Parathyroid adenoma (tissue), 2 donors: ENCODE results near the gene BBS7.
A peak's percentile ranks its signal among the peaks of the same experiment; 100 is the strongest.

ENCODE experiments used
- H2AFZ ChIP-seq: fragments of 300-600 bp; sonication (generic); one replicate; pipeline ENCODE4 v1.7.0; 2017; ENCODE audit warnings: antibody characterized with exemption, mild to moderate bottlenecking
- H3K27ac ChIP-seq: fragments of 300-600 bp; sonication (generic); one replicate; pipeline ENCODE4 v1.7.0; 2017
- H3K27me3 ChIP-seq: fragments of 300-600 bp; sonication (generic); one replicate; pipeline ENCODE4 v1.7.0; 2017; ENCODE audit warnings: low read length; ENCODE audit not compliant: control insufficient read depth, insufficient read depth
- H3K36me3 ChIP-seq: fragments of 300-600 bp; sonication (generic); one replicate; pipeline ENCODE4 v1.7.0; 2017; ENCODE audit warnings: low read length; ENCODE audit not compliant: control insufficient read depth, insufficient read depth
- H3K4me1 ChIP-seq: fragments of 300-600 bp; sonication (generic); one replicate; pipeline ENCODE4 v1.7.0; 2017; ENCODE audit warnings: control low read depth
- H3K4me2 ChIP-seq: fragments of 300-600 bp; sonication (generic); one replicate; pipeline ENCODE4 v1.7.0; 2017; ENCODE audit warnings: low read length
- H3K4me3 ChIP-seq: fragments of 300-600 bp; sonication (generic); one replicate; pipeline ENCODE4 v1.7.0; 2017; ENCODE audit warnings: low read depth, low read length
- H3K79me2 ChIP-seq: fragments of 300-600 bp; sonication (generic); one replicate; pipeline ENCODE4 v1.7.0; 2017; ENCODE audit warnings: control low read depth
- H3K9ac ChIP-seq: fragments of 300-600 bp; sonication (generic); one replicate; pipeline ENCODE4 v1.7.0; 2017; ENCODE audit warnings: mild to moderate bottlenecking
- H3K9me3 ChIP-seq: fragments of 300-600 bp; sonication (generic); one replicate; pipeline ENCODE4 v1.7.0; 2017; ENCODE audit warnings: low read length; ENCODE audit not compliant: control insufficient read depth
- CTCF ChIP-seq: fragments of 300-600 bp; sonication (generic); IDR thresholded peaks from one replicate; pipeline ENCODE4 v1.7.0; 2017; ENCODE audit warnings: antibody characterized with exemption, mild to moderate bottlenecking
- donor health status: primary hyperparathyroidism.

The BBS7 gene

GRCh38 chr4:121799867-121800501, 70.3 kb downstream of the BBS7 start:
- Histone ChIP-seq H3K36me3 (no peaks in the 10 kb centered on the region), H3K27ac (no peak overlapping the region), H3K4me2 (no peak overlapping the region), H3K4me1 (peaks cover 2% of the 10 kb centered on the region), H3K4me3 (no peak overlapping the region), H3K27me3 (no peaks in the 10 kb centered on the region), H2AFZ (peak overlapping the region; percentile 38), H3K9ac (no peak overlapping the region), H3K9me3 (no peaks in the 10 kb centered on the region), H3K79me2 (no peaks in the 10 kb centered on the region)
- TF ChIP-seq CTCF: no peak

DNA sequence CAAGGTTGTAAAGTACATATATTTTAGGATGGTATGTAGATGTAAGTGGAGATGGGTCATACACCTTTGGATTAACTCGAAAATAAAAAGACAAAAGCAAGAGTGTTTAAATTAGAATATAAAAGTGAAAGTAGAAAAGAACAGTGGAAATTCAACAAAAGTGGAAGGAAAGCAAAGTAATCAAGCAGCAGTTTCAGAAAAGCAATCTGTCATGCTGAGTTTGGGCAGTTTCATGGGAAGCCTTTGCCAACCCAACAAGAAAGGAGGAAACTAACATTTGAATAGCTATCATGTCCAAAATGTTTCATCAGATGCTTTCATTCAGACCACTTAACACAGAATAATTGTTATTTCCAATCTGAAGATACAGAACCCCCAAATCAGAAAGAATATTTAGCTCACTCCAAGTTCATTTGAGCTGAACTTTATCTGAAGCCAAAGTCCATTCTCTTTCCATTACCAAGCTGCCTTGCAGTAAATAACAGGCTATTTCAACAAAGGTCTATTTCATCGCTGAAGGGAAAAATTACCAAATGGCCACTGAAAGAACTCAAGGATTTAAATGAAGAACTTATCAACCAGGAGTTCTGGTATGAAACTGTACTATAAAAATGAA, 71.0 kb downstream of the BBS7 start:
- TF ChIP-seq CTCF: no peak
- Histone ChIP-seq H3K27me3 (no peaks in the 10 kb centered on the region), H2AFZ (peak overlapping the region; percentile 38), H3K9me3 (no peaks in the 10 kb centered on the region), H3K36me3 (no peaks in the 10 kb centered on the region), H3K4me2 (no peak overlapping the region), H3K9ac (no peak overlapping the region), H3K27ac (no peak overlapping the region), H3K79me2 (no peaks in the 10 kb centered on the region), H3K4me1 (peaks cover 2% of the 10 kb centered on the region), H3K4me3 (no peak overlapping the region)

DNA sequence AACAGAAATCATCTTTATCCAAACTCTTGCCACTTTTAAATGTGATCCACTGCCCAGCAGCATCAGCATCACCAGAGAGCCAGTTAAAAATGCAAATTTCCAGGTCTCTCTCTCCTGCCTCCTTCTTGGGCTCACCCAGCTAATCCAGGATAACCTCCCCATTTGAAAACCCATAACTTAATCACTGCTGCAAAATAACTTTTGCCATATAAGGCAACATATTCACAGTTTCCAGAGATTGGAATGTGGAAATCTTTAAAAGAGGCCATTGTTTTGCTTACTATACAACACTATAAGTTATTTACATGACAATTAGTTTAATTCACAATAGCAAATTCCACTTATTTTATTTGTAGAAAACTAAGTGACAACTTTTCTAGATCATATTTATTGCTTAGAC, 74.0 kb downstream of the BBS7 start:
- no peaks in the 10 kb centered on the region for H3K36me3 ChIP-seq

DNA sequence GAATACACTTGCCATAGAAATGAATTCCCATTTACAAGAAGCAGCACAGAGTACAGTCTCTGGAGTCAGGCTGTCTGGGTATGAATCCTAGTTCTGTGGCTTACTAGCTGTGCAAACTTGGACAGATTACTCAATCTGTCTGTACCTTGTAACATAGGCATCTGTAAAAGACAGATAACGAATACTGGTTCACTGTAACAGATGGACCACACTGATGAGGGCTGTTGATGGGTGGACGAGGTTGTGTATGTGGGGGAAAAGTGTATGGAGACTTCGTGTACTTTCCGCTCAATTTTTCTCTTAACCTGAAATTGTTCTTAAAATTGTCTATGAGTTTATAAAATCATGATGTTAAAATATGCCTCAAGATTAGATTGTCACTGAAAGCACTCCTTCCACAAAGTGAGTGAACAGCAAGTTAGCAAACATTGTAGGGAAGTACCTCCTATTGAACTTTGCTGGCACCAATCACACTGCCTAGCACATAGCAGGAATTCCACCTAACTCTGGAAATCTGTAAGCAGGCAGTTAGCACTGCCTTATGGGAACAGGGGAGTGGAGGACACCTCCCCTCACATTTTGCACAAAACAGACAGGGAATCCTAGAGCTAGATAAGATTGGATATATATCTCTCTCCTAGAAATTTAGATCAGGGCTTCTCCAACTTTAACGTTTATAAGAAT, 75.6 kb downstream of the BBS7 start:
- H3K9ac ChIP-seq: no peak overlapping the region
- H3K4me3 ChIP-seq: no peak overlapping the region
- H3K27ac ChIP-seq: no peak overlapping the region
- no peaks in the 10 kb centered on the region for H3K79me2 ChIP-seq
- no peak overlapping the region for H3K4me2 ChIP-seq
- no peak overlapping the region for H2AFZ ChIP-seq
- no peaks in the 10 kb centered on the region for H3K9me3 ChIP-seq
- TF ChIP-seq CTCF: no peak
- no peaks in the 10 kb centered on the region for H3K27me3 ChIP-seq
- H3K36me3 ChIP-seq: no peaks in the 10 kb centered on the region
- no peaks in the 10 kb centered on the region for H3K4me1 ChIP-seq

More for the DNA sequence above, 74.0 kb downstream of the BBS7 start:
- TF ChIP-seq CTCF: no peak
- Histone ChIP-seq H3K4me1 (no peaks in the 10 kb centered on the region), H3K9me3 (no peaks in the 10 kb centered on the region), H3K27ac (no peak overlapping the region), H2AFZ (no peak overlapping the region), H3K27me3 (no peaks in the 10 kb centered on the region), H3K9ac (no peak overlapping the region), H3K4me2 (no peak overlapping the region), H3K4me3 (no peak overlapping the region), H3K79me2 (no peaks in the 10 kb centered on the region)
